Sigmoid colon (tissue), 7 donors: ENCODE results near the gene COL17A1. TPM values are rescaled to one million over a fixed set of nuclear protein-coding genes. Genes with fewer than 3 reads are reported as not detected.

ENCODE experiments used
- DNase-seq: peaks from one replicate; pipeline ENCODE4 v3.0.0-alpha.2; 2019
- H3K27ac ChIP-seq, 4 donors: fragments of 200-600 bp; sonication (generic); one replicate each; pipeline ENCODE4 v1.5.1; 2016 to 2019; ENCODE audit warnings: mild to moderate bottlenecking in 1 of 4
- H3K27me3 ChIP-seq, 3 donors: fragments of 200-600 bp; sonication (generic); one replicate each; pipeline ENCODE4 v1.5.1; 2019; ENCODE audit warnings: mild to moderate bottlenecking in 1 of 3
- H3K36me3 ChIP-seq, 4 donors: fragments of 200-600 bp; sonication (generic); one replicate each; pipeline ENCODE4 v1.5.1; 2016 to 2019
- H3K4me1 ChIP-seq, 4 donors: fragments of 200-600 bp; sonication (generic); one replicate each; pipeline ENCODE4 v1.5.1; 2017 to 2019
- H3K4me3 ChIP-seq, 4 donors: fragments of 200-600 bp; sonication (generic); one replicate each; pipeline ENCODE4 v1.5.1; 2017 to 2019; ENCODE audit warnings: mild to moderate bottlenecking in 2 of 4, moderate library complexity in 1 of 4
- H3K9me3 ChIP-seq, 4 donors: fragments of 200-600 bp in 3 of 4; sonication (generic) in 3 of 4; one replicate each; pipeline versions ENCODE4 v1.5.1 to v1.6.1; 2013 to 2019
- CTCF ChIP-seq, 4 experiments: fragments of 450-650 bp in 3 of 4; fragments of 200-600 bp in 1 of 4; IDR thresholded peaks; one replicate each; pipeline ENCODE4 v1.5.1; 2016 to 2019; ENCODE audit warnings: antibody characterized with exemption in 4 of 4, mild to moderate bottlenecking in 3 of 4, moderate library complexity in 2 of 4
- EP300 ChIP-seq, 4 donors: sonication (generic); formaldehyde crosslinking; IDR thresholded peaks; one replicate each; pipeline ENCODE4 v1.6.1; 2017; ENCODE audit warnings: antibody characterized with exemption in 4 of 4
- POLR2A ChIP-seq, 2 donors: fragments of 450-650 bp; IDR thresholded peaks; one replicate each; pipeline ENCODE4 v1.6.1; 2016; ENCODE audit warnings: antibody characterized with exemption in 2 of 2, mild to moderate bottlenecking in 2 of 2, moderate library complexity in 2 of 2
- POLR2AphosphoS5 ChIP-seq, 4 donors: sonication (generic); formaldehyde crosslinking; IDR thresholded peaks; one replicate each; pipeline ENCODE4 v1.6.1; 2017; ENCODE audit warnings: antibody characterized with exemption in 4 of 4
- WGBS, 2 donors: extraction: QIAGEN DNeasy Blood & Tissue Kit; methylation state at CpG; one replicate each; pipeline ENCODE4 v1.1.7; 2013; 5-methylcytosine and 5-hydroxymethylcytosine counted together
- intact Hi-C: fragments of 100-400 bp; cut with DNase I; formaldehyde crosslinking; loops from one replicate; pipeline ENCODE4 v1.15.1; 2023
- polyA plus RNA-seq, 3 donors: library from polyadenylated mRNA; stranded (reverse); fragments of 200-250 nt; gene quantifications; one replicate each; pipeline ENCODE4 v1.2.3, GENCODE V29; 2013
- total RNA-seq, 4 donors: library from RNA; depleted of rRNA; stranded (reverse); fragments of >200 nt; gene quantifications; one replicate each; pipeline ENCODE4 v1.1.0, GENCODE V29; 2016
- donor health status: healthy with polysubstance abuse.
- donor health status: Bipolar disorder and iron deficiency.
- donor health status: healthy.

COL17A1 gene
- total and polyA plus RNA-seq, 7 donors = 18.7 to 67.4 (median 24.0) TPM; not detected in 4

GRCh38 chr10:104038958-104039752 is 46.5 kb downstream of the COL17A1 start:
- Histone ChIP-seq H3K4me3 (no peak overlapping the region), H3K4me1 (no peaks in the 10 kb centered on the region), H3K27ac (no peak overlapping the region), H3K9me3 (no peaks in the 10 kb centered on the region), H3K27me3 (no peaks in the 10 kb centered on the region), H3K36me3 (no peaks in the 10 kb centered on the region)
- intact Hi-C loops = no loop called here
- no peak for DNase-seq
- 90 to 91% methylated on average over 7 of the region's 7 CpGs for WGBS, 2 donors
- TF ChIP-seq POLR2AphosphoS5 (IDR thresholded peaks at IDR 0.05) (no peak), EP300 (IDR thresholded peaks at IDR 0.05) (no peak), CTCF (IDR thresholded peaks at IDR 0.05) (no peak)

GRCh38 chr10:104038537-104038936 is 47.1 kb downstream of the COL17A1 start:
- Histone ChIP-seq H3K27ac (no peak overlapping the region), H3K36me3 (no peaks in the 10 kb centered on the region), H3K27me3 (no peaks in the 10 kb centered on the region), H3K4me1 (no peaks in the 10 kb centered on the region), H3K9me3 (no peaks in the 10 kb centered on the region), H3K4me3 (no peak overlapping the region)
- 91 to 95% methylated on average over 8 of the region's 8 CpGs for WGBS, 2 donors
- DNase-seq = no peak
- TF ChIP-seq CTCF (IDR thresholded peaks at IDR 0.05) (no peak), EP300 (IDR thresholded peaks at IDR 0.05) (no peak), POLR2AphosphoS5 (IDR thresholded peaks at IDR 0.05) (no peak), POLR2A (IDR thresholded peaks at IDR 0.05) (no peak)
- intact Hi-C loops = no loop called here

GRCh38 chr10:104037261-104037951 is 48.3 kb downstream of the COL17A1 start:
- H3K4me3 ChIP-seq = no peak overlapping the region
- intact Hi-C loops = no loop called here
- WGBS, 2 donors = 74 to 85% methylated on average over 16 of the region's 16 CpGs
- H3K4me1 ChIP-seq = no peaks in the 10 kb centered on the region
- H3K36me3 ChIP-seq = peaks cover 0 to 4% (median 0%) of the 10 kb centered on the region in 4 donors
- no peak for DNase-seq
- TF ChIP-seq CTCF (IDR thresholded peaks at IDR 0.05) (no peak), POLR2A (IDR thresholded peaks at IDR 0.05) (no peak), EP300 (IDR thresholded peaks at IDR 0.05) (no peak), POLR2AphosphoS5 (IDR thresholded peaks at IDR 0.05) (no peak)
- H3K27ac ChIP-seq = no peak overlapping the region
- no peaks in the 10 kb centered on the region for H3K9me3 ChIP-seq
- no peaks in the 10 kb centered on the region for H3K27me3 ChIP-seq

GRCh38 chr10:104036518-104037260 is 49.0 kb downstream of the COL17A1 start:
- no peaks in the 10 kb centered on the region for H3K9me3 ChIP-seq
- peaks cover 0 to 10% (median 0%) of the 10 kb centered on the region in 4 donors for H3K36me3 ChIP-seq
- H3K27me3 ChIP-seq = no peaks in the 10 kb centered on the region
- no peaks in the 10 kb centered on the region for H3K4me1 ChIP-seq
- intact Hi-C loops = no loop called here
- TF ChIP-seq EP300 (IDR thresholded peaks at IDR 0.05) = no peak
- TF ChIP-seq POLR2AphosphoS5 (IDR thresholded peaks at IDR 0.05) = no peak
- no peak for TF ChIP-seq POLR2A (IDR thresholded peaks at IDR 0.05)
- TF ChIP-seq CTCF (IDR thresholded peaks at IDR 0.05) = no peak
- H3K27ac ChIP-seq = no peak overlapping the region
- DNase-seq = no peak
- 79 to 84% methylated on average over 21 of the region's 21 CpGs for WGBS, 2 donors
- no peak overlapping the region for H3K4me3 ChIP-seq
